Cardiac fibroblast (primary cell): ENCODE results near the gene CALD1.

ENCODE experiments used
- DNase-seq, 2 donors: peaks; one replicate each; pipeline versions ENCODE4 v3.0.0 to v3.0.0-alpha.2; 2010; ENCODE audit warnings: low read depth in 2 of 2
- H3K4me3 ChIP-seq, 2 donors: replicated peaks in 1 of 2; 1 replicate in 1 of 2; 2 replicates in 1 of 2; pipeline ENCODE4 v1.5.1; 2011; ENCODE audit warnings: low read depth in 2 of 2, low read length in 2 of 2, mild to moderate bottlenecking in 2 of 2, moderate library complexity in 1 of 2
- CTCF ChIP-seq: IDR thresholded peaks from one replicate; pipeline ENCODE4 v1.5.1; 2011; ENCODE audit warnings: low read depth, mild to moderate bottlenecking, low read length, inconsistent platforms

The CALD1 gene

DNA sequence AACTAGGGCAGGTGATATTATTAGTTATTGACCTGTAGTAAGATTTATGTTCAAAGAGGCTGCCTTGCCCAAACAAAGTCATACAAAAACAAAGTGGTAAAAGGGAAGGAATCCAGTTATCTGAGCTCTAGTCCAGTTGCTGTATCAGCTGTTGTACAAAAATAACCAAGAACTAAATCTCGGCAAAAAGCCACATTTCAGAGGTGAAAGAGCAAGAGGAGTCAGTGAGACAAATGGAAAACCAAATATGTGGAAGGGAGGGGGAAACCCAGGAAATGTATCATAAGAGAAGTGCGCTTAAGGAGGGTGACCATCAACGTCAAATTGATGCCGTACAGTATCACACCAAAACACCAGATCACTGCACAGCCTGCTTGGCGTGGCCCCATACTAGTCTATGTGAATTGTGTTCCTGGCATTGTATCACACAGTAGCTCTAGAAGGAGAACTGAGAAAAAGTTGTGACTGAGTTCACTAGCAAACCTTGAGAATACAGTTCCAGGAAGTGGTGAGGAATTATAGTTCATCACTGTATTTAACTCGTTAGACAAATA is 213.3 kb downstream of the CALD1 start:
- peak; percentile 66 to 76 for DNase-seq
- no peak for TF ChIP-seq CTCF
- no peak overlapping the region for H3K4me3 ChIP-seq

- no peak for DNase-seq
- no peak overlapping the region for H3K4me3 ChIP-seq
- no peak for TF ChIP-seq CTCF
Observed at GRCh38 chr7:134993877-134994456, 214.5 kb downstream of the CALD1 start.

- no peak for DNase-seq
- H3K4me3 ChIP-seq, result no peak overlapping the region
- no peak for TF ChIP-seq CTCF
Observed at GRCh38 chr7:134995239-134996096, 216.0 kb downstream of the CALD1 start.

DNA sequence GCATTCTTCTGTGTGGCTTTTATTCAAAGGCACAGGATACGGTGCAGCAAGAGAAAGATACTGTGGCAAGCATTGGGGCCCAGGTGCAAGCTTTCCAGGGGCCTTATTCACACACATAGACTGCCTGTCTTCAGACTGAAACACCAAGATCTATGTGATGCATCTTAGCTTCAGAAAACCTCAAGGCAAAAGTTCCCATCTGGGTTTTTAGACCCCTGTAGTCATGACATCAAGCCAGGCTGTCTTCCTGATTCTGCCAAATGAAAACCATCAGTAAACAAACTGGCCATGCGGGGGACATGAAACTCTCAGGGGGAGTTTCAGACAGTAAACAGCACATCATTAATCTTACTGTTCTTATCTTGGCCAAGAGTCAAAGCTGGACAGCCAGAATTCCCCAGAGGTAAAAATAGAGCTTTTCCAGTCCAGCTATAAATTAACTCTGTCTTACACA is 216.7 kb downstream of the CALD1 start:
- no peak overlapping the region for H3K4me3 ChIP-seq
- DNase-seq, result peak in 1 of 2 donors; percentile 26
- TF ChIP-seq CTCF, result no peak

GRCh38 chr7:134997214-134997885 is 217.9 kb downstream of the CALD1 start:
- TF ChIP-seq CTCF, result no peak
- no peak overlapping the region for H3K4me3 ChIP-seq
- DNase-seq, result no peak

DNA sequence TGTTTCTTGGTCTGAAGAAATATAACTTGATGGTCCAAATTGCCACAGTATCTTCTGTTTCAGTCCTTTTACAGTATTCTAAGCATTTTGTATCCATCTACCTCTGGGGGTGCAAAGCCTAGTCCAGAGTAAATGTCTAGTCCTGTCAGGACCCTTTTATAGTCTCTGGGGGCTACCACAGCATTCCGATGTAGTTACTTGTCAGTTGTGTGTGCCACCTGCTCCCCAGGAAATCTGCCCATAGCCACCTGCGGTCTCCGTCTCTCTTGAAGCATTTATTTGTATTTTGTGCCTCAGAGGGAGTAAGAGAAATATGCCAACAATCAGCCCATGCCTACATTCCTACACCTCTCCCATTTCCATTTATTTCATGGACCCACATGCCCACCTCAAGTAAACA is 219.7 kb downstream of the CALD1 start:
- TF ChIP-seq CTCF, result no peak
- no peak for DNase-seq
- H3K4me3 ChIP-seq, result no peak overlapping the region
